Type B pancreatic cell (in vitro differentiated cells): ENCODE results near the gene PISD. TPM values are rescaled to one million over a fixed set of nuclear protein-coding genes. Genes with fewer than 3 reads are reported as not detected.

ENCODE experiments used
- DNase-seq: peaks from one replicate; pipeline ENCODE4 v3.0.0; 2021; ENCODE audit warnings: mixed read lengths; ENCODE audit not compliant: unreplicated experiment; ENCODE audit errors: extremely low spot score
- H3K27ac Mint-ChIP-seq: 2 replicates; pipeline ENCODE4 v1.8.0; 2021; ENCODE audit warnings: mild to moderate bottlenecking, mixed read lengths
- H3K27me3 Mint-ChIP-seq: 2 replicates; pipeline ENCODE4 v1.8.0; 2021; ENCODE audit warnings: mixed read lengths
- H3K36me3 Mint-ChIP-seq: 2 replicates; pipeline ENCODE4 v1.8.0; 2021; ENCODE audit warnings: mixed read lengths
- H3K4me1 Mint-ChIP-seq: one replicate; pipeline ENCODE4 v1.8.0; 2021; ENCODE audit warnings: mixed read lengths; ENCODE audit not compliant: unreplicated experiment
- H3K4me3 Mint-ChIP-seq: 2 replicates; pipeline ENCODE4 v1.8.0; 2021; ENCODE audit warnings: mild to moderate bottlenecking, mixed read lengths
- H3K9me3 Mint-ChIP-seq: 2 replicates; pipeline ENCODE4 v1.8.0; 2021; ENCODE audit warnings: mixed read lengths
- CTCF ChIP-seq: fragments of 200-600 bp; sonication (generic); conservative IDR thresholded peaks from 2 replicates; pipeline ENCODE4 v1.5.0; 2021; ENCODE audit warnings: antibody characterized with exemption, mild to moderate bottlenecking
- total RNA-seq: library from RNA; stranded (reverse); gene quantifications from 2 replicates; pipeline ENCODE4 v1.2.1, GENCODE V29; 2021; ENCODE audit warnings: low replicate concordance

PISD gene
- total RNA-seq, 1 donor from 2014 or later = 39.5 TPM

- TF ChIP-seq CTCF = no peak
- Mint-ChIP-seq H3K4me3 (no peak overlapping the region), H3K27me3 (no peaks in the 10 kb centered on the region), H3K4me1 (no peaks in the 10 kb centered on the region), H3K9me3 (no peaks in the 10 kb centered on the region), H3K36me3 (peaks cover 27% of the 10 kb centered on the region), H3K27ac (no peak overlapping the region)
- no peak for DNase-seq
These were observed 29.4 kb upstream of the PISD start for GRCh38 chr22:31691408-31691807.

DNA sequence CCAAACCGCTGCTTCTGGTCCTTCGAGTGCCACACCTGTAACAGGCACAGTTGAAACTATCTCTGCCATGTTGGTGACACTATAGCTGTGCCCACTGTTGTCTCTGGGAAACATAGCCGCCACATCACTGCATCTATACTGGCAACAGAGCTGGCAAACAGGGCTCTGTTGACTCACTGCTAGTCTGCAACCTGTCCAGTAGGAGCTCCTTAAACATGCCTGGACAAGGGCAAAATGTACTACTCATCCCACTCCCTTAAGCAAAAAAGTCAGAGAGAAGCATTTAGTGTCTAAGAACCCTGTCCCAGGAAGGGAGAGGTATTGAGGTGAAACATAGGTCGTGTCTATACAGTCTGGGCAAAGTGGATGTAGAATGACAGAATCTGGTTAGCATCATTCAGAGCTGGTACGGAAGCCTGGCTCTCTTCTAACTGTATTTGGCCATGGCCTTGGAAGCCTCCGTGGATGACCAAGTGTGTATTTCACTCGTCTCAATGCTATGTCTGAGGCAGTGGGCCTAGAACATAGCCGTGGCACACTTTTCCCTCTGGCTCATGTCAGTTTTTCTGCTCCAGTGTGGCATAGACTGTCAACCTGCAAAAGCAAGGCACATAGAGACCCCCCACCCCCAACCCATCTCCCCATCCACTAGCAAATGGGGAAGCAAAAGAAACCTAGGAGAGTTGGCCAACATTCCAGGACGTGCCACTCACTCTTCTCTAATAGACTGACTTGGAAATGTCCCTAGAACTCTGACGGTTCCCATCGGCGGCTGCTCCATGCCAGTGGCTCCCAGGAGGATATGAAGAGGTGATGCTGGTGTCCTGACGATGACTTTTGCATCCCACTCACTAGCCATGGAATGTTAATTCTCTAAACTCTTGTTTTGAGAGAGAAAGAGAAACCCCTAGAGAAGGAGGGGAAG, 21.4 kb upstream of the PISD start:
- no peaks in the 10 kb centered on the region for H3K27me3 Mint-ChIP-seq
- H3K4me1 Mint-ChIP-seq = no peaks in the 10 kb centered on the region
- peak overlapping the region; percentile 32 for H3K27ac Mint-ChIP-seq

GRCh38 chr22:31682751-31683150, 20.7 kb upstream of the PISD start:
- no peaks in the 10 kb centered on the region for H3K9me3 Mint-ChIP-seq
- no peaks in the 10 kb centered on the region for H3K4me1 Mint-ChIP-seq
- DNase-seq = no peak
- H3K27ac Mint-ChIP-seq = no peak overlapping the region
- no peak for TF ChIP-seq CTCF
- no peaks in the 10 kb centered on the region for H3K27me3 Mint-ChIP-seq
- H3K36me3 Mint-ChIP-seq = peaks cover 20% of the 10 kb centered on the region
- H3K4me3 Mint-ChIP-seq = no peak overlapping the region

More for the DNA sequence above, 21.4 kb upstream of the PISD start:
- Mint-ChIP-seq H3K9me3 (no peaks in the 10 kb centered on the region), H3K4me3 (no peak overlapping the region), H3K36me3 (peaks cover 25% of the 10 kb centered on the region)
- no peak for DNase-seq
- no peak for TF ChIP-seq CTCF

- Mint-ChIP-seq H3K27ac (no peak overlapping the region), H3K36me3 (peaks cover 23% of the 10 kb centered on the region), H3K9me3 (peaks cover 4% of the 10 kb centered on the region), H3K4me1 (peaks cover 4% of the 10 kb centered on the region), H3K27me3 (no peaks in the 10 kb centered on the region), H3K4me3 (no peak overlapping the region)
- no peak for TF ChIP-seq CTCF
- no peak for DNase-seq
These were observed 19.6 kb upstream of the PISD start for GRCh38 chr22:31681349-31682345.

DNA sequence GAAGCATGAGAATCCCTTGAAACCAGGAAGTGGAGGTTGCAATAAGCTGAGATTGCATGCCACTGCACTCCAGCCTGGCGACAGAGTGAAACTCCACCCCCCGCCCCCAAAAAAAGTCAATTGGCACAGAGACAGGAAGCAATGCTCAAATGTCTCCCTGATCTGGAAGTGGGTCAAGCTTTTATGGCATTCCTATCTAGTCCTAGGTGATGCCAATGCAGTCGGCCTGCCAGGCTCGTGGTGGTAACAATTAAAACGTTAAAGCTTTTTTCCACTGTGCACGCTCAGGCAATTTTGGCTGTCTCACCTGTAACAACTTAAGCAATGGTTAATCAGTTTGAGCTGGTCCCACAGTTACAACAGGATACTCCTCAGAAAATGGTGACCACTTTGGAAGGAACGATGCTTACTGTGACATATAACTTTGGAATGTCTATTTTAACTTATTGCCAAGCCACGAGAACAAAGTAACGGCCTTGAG, 18.9 kb upstream of the PISD start:
- DNase-seq = no peak
- Mint-ChIP-seq H3K27ac (no peak overlapping the region), H3K4me1 (peaks cover 6% of the 10 kb centered on the region), H3K4me3 (no peak overlapping the region), H3K9me3 (peaks cover 5% of the 10 kb centered on the region), H3K36me3 (peaks cover 23% of the 10 kb centered on the region), H3K27me3 (no peaks in the 10 kb centered on the region)
- TF ChIP-seq CTCF = no peak
